EL (cell line): Measurements from ENCODE around the gene DLK1.

ENCODE experiments used
- DNase-seq: peaks from one replicate; pipeline ENCODE4 v3.0.0-alpha.2; 2016

DLK1 gene

DNA sequence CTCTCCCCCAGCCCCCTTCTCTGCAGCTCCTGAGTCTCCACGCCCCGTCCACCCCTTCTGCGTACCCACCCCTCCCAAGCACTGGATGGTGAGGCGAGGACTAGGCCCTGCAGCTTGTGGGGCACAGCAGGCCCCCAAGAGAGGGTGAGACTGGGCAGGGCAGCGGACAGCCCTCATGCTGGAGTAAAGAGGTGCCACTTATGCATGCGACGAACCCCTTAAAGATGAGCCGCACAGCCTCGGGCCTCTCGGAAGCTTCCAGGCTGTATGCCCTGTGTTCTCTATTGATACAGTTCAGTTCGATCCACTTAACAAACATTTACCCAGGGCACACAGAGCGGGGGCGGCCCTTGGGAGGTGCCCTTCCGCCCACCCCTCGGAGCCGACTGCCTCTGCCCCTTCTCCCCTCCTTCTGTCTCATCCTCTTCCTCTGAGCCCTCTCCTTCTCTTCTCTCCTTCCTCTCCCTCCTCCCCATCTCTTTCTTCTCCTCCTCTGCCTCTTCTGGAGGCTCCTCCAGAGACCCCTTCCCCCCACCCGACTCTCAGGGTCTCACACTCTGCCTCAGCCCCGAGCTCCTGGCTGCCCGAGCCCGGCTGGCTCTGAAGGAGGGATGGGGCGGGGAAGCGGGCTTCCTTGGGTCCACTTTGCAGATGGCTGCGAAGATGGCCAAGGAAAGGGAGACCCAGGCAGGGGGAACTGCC is 32.7 kb upstream of the DLK1 start:
- DNase-seq, result no peak

DNA sequence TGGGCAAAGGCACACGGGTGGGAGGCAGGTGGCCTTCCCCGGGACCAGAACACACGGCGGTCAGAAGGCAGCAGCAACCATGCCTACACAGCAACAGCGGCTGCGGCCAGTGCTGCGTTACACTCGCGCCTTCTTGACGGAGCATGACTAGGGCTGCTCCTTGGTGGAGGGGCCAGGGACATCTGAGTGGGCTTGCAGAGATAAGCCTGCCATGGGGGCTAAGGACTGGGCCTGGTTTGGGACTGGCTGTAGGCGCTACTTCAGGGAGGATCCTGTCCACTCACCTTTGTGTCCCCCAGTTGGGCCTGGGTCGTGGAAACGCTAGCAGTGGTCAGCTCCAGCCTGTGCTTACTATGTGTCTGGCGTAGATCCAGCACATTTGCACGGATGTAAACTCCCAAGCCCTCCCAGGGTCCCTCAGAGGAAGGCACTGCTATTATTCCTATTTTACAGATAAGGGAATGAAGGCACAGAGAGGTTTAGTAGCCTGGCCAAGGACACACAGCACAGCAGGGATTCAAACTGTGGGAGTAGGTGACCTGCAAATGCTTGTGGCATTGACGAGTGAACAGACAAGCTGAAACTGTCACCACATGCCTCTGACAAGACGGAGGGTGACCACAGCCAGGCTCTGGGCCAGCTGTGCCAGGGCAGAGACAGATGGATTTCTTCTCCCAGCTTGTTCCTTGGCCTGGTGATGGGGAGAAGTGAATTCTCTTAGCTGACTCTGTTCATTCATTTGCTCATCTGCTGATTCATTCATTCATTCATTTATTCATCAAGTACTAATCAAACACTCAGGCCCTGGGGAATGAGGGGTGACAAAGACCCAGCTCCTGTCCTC is 31.9 kb upstream of the DLK1 start:
- DNase-seq, result no peak

DNA sequence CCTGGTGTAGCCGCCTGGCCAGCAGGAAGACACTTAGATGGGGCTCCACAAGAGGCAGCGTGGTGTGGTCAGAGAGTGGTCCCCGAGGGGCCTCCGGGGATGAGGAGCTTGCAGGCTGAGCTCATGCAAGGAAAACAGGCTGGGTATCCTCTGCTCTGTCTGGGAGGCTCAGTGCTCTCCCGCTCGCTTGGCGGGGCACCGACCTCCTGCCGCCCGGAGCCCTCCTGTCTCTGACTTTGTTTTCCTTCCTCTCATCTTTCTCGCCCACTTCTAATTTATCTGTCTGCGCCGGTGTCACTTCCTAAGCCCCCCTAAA is 31.3 kb upstream of the DLK1 start:
- no peak for DNase-seq

GRCh38 chr14:100696008-100696407 is 30.7 kb upstream of the DLK1 start:
- DNase-seq, result no peak

DNA sequence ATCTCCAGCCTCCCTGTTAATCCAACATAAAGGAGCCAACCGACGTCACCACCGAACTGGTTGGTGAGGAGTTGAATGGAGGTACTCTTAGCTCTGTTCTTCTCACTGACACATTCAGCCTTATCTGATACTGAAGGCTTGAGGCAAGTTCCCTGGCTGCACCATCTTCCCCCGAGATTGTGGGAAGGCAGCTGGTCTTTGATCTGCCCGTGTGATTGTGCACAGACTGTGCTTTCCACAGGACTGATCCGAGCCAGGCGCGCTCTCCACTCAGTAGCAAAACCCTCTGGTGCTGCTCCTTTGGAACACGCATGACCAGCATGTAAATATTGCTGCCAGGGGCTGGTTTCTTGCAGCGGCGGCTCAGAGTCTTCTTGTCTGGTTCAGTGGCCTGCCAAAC is 30.1 kb upstream of the DLK1 start:
- DNase-seq, result no peak

DNA sequence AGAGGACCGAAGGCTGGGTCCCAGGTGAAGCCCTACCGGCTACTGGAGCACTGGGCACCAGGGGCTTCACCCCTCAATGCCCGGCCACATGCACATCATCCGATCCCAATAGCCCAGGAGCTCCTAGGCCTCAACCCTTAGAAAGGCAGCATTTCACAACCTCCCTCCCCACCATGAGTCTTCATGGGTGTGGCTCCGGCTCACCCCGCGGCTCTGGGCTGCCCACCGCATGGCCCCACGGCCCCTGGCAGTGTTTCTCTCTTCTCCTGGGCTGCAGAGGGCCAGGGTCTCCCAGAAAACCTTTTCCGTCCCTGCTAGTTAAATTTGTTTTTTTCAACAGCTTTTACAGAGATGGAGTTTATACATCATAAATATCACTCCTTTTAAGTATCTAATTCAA is 28.6 kb upstream of the DLK1 start:
- DNase-seq, result no peak

GRCh38 chr14:100698666-100699448 is 27.8 kb upstream of the DLK1 start:
- DNase-seq, result no peak

DNA sequence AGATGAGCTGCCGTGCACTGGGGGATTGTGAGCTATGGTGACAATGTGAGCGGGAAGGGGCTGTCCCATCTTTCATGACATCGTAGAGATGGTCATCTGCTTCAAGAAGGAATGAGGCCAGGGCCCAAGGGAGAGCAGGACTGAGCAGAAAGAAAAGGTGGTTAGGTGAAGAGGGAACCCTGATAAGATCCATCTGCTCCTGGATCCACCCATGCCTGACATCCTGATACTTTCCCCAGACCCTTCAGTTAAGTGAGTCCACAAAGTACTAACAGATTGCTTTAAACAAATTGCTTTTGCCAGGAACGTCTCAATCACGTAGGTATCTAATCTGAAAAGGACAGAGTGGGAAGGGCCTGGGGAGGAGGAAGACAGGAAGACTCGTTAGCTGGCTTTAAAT is 25.4 kb upstream of the DLK1 start:
- no peak for DNase-seq

- DNase-seq, result no peak
Observed at GRCh38 chr14:100702590-100702989, 24.1 kb upstream of the DLK1 start.

- DNase-seq, result no peak
Observed at GRCh38 chr14:100703386-100704220, 23.1 kb upstream of the DLK1 start.

DNA sequence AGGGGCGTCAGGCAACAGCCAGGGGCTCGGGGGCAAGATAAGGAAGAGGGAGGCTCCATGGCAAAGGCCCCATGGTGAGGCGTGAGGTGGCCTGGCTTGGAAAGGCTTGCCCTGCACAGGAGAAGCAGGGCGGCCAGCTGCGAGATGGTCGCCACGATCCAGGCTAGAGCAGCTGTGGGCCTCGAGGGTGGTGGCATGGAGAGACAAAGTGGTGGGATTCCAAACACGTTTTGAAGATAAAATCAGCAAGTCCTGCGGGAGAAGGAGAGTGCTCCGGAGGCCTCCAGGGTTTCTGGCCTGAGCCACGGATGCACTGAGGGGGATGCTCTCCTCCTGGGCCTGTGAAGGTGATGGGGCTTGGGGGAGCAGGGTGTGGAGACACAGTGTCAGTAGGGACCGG is 20.5 kb upstream of the DLK1 start:
- no peak for DNase-seq

DNA sequence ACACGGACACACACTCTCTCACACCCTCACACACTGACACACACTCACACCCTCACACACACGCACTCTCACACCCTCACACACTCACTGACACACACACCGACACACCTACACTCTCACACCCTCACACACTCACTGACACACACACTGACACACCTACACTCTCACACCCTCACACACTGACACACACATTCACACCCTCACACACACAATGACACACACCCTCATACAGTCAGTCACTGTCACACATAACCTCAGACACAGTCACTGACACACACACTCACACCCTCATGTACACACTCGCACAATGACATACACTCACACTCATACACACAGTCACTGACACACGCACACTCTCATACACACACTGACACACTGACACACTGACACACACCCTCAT is 19.8 kb upstream of the DLK1 start:
- DNase-seq, result no peak

DNA sequence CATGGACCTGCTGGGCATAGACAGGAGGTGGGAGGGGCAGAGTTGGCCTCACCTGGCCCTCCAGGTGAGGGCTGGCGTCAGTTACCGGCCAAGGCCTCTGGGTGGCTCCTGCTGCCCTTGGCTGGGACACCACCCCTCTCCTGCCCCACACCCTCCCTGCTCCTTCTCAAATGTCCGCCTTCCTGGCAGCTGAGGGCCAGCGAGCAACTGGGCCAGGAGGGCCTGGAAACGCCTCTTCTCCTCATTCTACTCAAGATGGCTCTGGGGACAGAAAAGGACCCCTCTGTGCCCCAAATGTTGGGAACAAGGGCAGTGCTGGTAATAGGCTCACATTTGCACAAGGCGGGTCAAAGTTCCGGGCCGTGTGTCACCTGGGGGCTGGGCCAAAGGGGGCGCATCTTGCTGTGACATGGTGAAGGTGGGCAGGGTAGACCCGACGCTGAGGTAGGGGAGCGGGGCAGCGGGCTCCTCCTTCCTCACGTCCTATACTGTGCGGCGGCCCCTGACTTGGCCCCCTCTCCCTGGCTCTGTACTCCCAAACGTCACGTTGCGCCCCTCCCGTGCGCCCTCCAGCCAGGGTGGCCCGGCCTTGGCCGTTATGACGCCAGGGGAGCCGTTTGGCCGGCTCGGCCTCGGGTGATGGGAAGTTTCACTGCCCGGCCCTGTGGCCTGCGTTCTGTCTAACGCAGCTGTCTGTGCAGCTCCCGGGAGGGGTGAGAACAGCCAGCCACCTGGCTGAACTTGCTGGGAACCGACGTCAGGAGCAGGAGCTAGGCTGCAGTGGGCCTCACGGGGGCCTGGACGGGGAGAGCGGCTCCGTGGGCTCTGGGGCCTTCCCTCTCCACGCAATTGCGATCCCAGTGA is 18.0 kb upstream of the DLK1 start:
- no peak for DNase-seq

DNA sequence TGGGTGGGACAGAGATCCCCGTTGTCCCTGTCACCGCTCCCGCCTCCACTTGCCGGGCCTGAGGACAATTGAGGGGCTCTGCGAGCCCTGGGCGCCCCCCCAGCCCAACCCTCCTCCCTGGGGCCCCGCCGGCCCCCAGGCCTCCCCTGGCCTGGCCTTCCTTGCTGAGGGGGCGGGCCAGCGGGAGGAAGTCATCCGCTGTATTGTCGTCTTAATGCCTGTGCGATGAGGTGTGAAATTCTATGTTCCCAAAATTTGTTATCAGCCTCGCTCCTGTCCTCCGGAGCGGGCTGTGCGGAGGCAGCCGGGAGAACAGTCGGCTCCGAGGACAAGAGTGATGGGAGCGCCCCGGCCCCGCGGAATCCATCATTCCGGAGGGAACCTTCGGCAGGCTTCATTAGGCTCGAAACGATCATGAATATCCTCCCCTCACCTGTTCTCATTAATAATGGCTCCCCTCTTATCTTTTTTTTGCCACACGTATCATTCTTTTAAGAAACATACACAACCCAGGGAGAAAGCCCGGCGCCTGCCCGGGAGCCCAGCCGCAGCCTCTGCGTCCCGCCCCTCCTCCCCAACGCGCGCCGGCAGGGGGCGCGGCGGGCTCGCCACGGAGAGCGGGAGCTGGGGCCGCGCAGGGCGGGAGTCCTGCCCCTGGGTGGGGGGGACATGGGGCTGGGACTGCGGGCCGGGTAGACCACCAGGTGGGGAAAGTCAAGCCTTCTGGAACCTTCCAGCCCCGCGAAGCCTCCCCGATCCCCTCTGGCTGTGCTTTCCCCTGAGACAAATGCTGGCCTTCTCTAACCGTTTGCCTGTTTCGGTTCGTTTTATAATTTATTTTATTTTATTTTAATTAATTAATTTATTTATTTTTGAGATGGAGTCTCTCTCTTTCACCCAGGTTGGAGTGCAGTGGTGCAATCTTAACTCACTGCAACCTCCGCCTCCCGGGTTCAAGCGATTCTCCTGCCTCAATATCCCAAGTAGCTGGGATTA is 17.1 kb upstream of the DLK1 start:
- DNase-seq, result peak; percentile 11

GRCh38 chr14:100710391-100710790 is 16.3 kb upstream of the DLK1 start:
- no peak for DNase-seq

DNA sequence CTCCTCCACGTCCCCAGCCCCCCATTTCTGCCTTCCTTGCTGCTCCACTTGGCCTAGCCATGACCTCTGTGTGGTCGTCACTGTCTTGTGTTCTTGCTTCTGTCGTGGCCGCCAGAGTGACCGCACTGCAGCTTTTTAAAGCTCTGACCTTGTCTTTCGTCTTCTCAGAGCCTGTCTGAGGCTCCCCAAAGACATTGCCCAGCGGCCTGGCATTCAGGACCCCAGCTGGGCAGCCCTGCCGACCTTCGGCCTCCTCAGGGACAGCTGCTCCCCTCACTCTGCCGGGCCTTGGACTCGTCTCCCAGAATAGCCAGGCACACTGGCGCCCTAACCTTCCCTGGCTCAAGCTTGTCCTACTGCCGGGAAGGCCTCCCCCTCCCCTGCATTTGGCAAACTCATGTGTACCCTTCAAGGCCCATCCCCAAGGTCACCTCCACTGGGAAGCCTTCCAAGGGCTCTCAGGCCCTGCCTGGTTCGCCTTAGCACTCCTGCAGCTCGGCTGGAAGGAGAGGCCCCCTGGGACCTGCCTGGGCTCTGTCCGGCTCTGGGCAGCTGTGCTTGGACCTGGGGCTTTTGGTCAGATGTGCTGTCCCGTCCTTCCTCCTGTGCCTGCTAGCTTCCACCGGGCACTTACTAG is 15.7 kb upstream of the DLK1 start:
- no peak for DNase-seq

DNA sequence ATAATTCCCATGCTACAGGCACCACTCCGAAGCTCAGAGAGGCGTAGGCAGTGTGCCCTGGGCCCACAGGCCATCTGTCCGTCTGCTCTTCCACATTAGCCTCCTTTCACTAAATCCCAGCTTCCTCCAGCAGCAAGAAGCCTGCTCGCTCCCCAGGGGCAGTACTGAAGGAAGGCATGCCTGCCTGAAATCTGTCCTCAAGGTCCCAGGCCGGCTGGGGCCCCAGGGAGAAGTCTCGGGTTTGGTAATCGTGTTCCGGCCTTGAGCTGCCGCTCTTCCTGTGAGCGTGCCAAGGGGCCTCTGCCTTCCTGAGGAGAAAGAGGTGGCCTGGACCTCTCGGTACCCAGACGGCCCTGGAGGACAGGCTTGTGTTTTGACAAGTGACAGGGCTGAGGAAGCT is 15.2 kb upstream of the DLK1 start:
- no peak for DNase-seq

DNA sequence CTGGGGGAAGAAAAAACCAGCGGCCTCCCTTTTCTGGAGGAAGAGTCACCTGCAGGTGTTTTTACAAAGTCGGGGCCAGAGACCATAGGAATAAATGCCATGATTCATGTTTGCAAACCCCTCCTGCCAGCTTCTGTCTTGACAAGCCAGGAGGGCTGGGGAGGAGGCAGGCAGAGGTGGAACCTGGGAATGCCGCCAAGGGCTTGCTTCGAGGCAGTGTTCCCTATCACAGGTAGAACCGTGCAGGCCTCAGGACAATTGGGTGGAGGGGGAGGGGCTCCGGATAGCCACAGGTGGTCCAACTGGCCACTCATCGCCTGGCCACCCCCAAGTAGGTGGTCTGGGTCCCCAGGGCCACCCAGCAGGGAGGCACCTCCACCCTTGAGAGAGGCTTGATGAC is 14.2 kb upstream of the DLK1 start:
- DNase-seq, result no peak

DNA sequence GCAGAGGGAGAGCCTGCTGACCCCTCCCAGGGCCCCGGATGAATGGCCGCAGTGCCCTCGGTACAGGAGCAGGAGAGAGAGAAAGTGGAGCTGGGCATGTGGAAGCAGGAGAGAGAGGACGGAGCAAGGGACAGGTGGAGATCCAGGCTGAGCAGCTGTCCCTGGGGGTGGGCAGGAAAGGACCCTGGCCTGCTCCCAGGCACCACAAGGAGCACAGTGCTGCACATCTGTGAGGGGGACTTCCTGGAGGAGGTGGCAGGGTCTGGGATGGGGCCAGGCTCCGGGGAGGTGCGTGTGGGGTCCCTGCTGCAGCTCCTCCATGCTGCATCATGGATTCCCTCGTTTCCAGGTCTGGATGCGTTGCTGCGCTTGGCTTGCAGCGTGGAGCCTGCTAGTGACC is 13.0 kb upstream of the DLK1 start:
- DNase-seq, result no peak

DNA sequence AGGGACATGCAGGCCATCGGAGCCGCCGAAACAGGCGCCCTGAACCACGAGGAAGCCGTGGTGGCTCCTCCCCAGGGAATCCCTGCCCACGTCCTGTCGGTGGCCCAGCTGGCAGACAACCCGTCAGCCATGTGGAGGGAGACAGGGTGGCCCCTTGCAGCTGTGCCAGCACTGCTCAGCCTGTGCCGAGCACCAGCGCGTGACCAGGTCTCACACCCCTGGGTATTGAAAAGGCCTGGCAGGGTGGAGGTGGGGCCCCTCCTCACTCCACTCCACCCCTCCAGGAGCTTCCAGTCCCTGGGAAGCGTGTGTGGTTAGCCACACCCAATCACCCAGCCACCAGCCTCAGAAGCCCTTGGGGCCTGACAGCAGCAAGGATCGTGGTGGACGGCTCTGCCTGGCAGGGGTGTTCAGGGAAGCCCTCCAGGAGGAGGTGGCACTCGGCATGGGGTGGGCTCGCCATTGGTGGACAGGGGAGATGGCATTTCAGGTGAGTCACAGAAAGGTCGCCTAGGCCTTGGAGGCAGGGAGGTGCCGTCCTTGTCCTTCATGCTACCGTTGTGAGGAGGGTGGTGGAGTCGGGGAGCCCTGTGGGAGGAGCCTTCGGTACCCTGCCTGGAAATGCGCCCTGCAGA is 12.3 kb upstream of the DLK1 start:
- no peak for DNase-seq
